OCI-LY1 (cell line): ENCODE measurements around the gene PCBP2.
"Not testable (repeated sequence)": the region's sequence is repeated elsewhere in the genome, so short reads cannot be mapped to it uniquely, and the experiment has no call there.

Experiments
- H2AFZ ChIP-seq: fragments of 200-600 bp; sonication (generic), shearing (Covaris generic); 2 replicates; pipeline ENCODE4 v1.6.0; 2014; ENCODE audit warnings: antibody characterized with exemption, mild to moderate bottlenecking, low read length
- H3F3A ChIP-seq: fragments of 200-600 bp; sonication (generic), shearing (Covaris generic); 2 replicates; pipeline ENCODE4 v1.6.0; 2014; ENCODE audit warnings: mild to moderate bottlenecking, antibody characterized with exemption, low read length, moderate library complexity; ENCODE audit not compliant: insufficient read depth
- H3K27ac ChIP-seq: fragments of 200-600 bp; sonication (generic); 2 replicates; pipeline ENCODE4 v1.5.1; 2014; ENCODE audit warnings: low read length, mixed run types, mild to moderate bottlenecking, low read depth; ENCODE audit not compliant: poor library complexity, severe bottlenecking
- H3K27me3 ChIP-seq: fragments of 200-600 bp; sonication (generic); 2 replicates; pipeline ENCODE4 v1.6.0; 2014; ENCODE audit warnings: antibody characterized with exemption, mild to moderate bottlenecking, low read length, moderate library complexity; ENCODE audit not compliant: insufficient read depth
- H3K36me3 ChIP-seq: fragments of 200-600 bp; sonication (generic); 2 replicates; pipeline ENCODE4 v1.6.1; 2014; ENCODE audit warnings: mild to moderate bottlenecking, antibody characterized with exemption, low read length, moderate library complexity, mixed read lengths; ENCODE audit not compliant: insufficient read depth
- H3K4me1 ChIP-seq: fragments of 200-600 bp; sonication (generic); 2 replicates; pipeline ENCODE4 v1.5.1; 2014; ENCODE audit warnings: mild to moderate bottlenecking, low read length, moderate library complexity; ENCODE audit not compliant: insufficient read depth, severe bottlenecking
- H3K4me2 ChIP-seq: fragments of 200-600 bp; sonication (generic), shearing (Covaris generic); 2 replicates; pipeline ENCODE4 v1.6.1; 2014; ENCODE audit warnings: low read length
- H3K4me3 ChIP-seq: fragments of 200-600 bp; sonication (generic); 2 replicates; pipeline ENCODE4 v1.5.1; 2014; ENCODE audit warnings: low read length, low read depth, mild to moderate bottlenecking, mixed read lengths; ENCODE audit not compliant: poor library complexity, severe bottlenecking
- H3K79me2 ChIP-seq: fragments of 200-600 bp; shearing (Covaris generic); 2 replicates; pipeline ENCODE4 v1.6.1; 2016; ENCODE audit warnings: mixed run types, low read length, mixed read lengths; ENCODE audit not compliant: insufficient read depth
- H3K9ac ChIP-seq: fragments of 200-600 bp; sonication (generic), shearing (Covaris generic); 2 replicates; pipeline ENCODE4 v1.6.1; 2014; ENCODE audit warnings: mild to moderate bottlenecking, low read length, mixed read lengths
- H3K9me2 ChIP-seq: fragments of 200-600 bp; sonication (generic), shearing (Covaris generic); 2 replicates; pipeline ENCODE4 v1.6.1; 2014; ENCODE audit warnings: low read depth, mild to moderate bottlenecking, low read length, mixed read lengths
- H3K9me3 ChIP-seq: fragments of 200-600 bp; shearing (Covaris generic); 2 replicates; pipeline ENCODE4 v1.6.1; 2014; ENCODE audit warnings: low read length, mixed read lengths
- H4K20me1 ChIP-seq: fragments of 200-600 bp; sonication (generic), shearing (Covaris generic); 2 replicates; pipeline ENCODE4 v1.6.0; 2016; ENCODE audit warnings: mild to moderate bottlenecking, low read length; ENCODE audit not compliant: insufficient read depth
- EZH2 ChIP-seq: fragments of 200-600 bp; sonication (generic), shearing (Covaris generic); IDR thresholded peaks from 2 replicates; pipeline ENCODE4 v1.8.0; 2017; ENCODE audit warnings: borderline replicate concordance, mixed run types, mild to moderate bottlenecking, antibody characterized with exemption, low read length, moderate library complexity, mixed read lengths
- TF ChIP-seq, protein P1 (sequence below): fragments of 200-600 bp; sonication (generic), shearing (Covaris generic); IDR thresholded peaks from 2 replicates; pipeline ENCODE4 v1.5.1; 2017; ENCODE audit warnings: mild to moderate bottlenecking, antibody characterized with exemption, low read length, moderate library complexity, mixed read lengths

PCBP2 gene

DNA sequence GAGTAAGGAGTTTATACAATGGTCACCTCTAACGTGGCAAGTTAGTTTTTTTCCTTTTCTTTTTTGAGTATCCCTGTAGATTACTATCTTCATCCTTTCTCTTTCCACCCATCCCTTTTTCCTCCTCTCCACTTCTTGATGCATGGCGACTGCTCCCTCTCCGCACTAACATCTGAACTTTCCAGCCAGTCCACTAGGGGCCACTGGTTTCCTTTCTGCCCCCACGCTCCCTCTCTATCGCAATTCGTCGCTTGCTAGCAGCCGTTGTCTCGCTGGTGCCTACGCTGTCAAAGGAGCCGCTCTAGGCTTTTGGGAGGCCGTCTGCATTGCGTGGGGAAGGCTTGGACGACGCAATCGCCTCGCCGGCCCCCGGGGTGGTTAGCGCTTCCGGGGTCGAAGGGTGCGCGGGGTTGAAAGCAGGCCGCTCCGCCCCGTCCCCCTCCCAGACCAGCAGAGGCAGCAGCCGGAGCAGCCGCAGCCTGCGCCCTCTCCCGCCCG is at the start of gene PCBP2:
Gene PCBP2 (plus strand): TSS at position 442 of the 498 bp plus-strand sequence. CDS start 2,699 bp downstream, outside the sequence.
- no peaks in the 10 kb centered on the region for H3K9me2 ChIP-seq
- peak within 1 kb of the TSS; percentile 62; the same call in 1 of the 2 replicates for H2AFZ ChIP-seq
- H3K9me3 ChIP-seq, result no peaks in the 10 kb centered on the region
- peaks cover 34% of the 10 kb centered on the region for H3K4me1 ChIP-seq
- peak within 1 kb of the TSS; percentile 99 for H3K4me3 ChIP-seq
- H3F3A ChIP-seq, result no peaks in the 10 kb centered on the region
- peaks cover 62% of the 10 kb centered on the region for H3K36me3 ChIP-seq
- H3K9ac ChIP-seq, result peak within 1 kb of the TSS; percentile 100
- H3K27me3 ChIP-seq, result no peaks in the 10 kb centered on the region
- H4K20me1 ChIP-seq, result peaks cover 19% of the 10 kb centered on the region
- no peak for TF ChIP-seq EZH2
- TF ChIP-seq, protein P1, sequence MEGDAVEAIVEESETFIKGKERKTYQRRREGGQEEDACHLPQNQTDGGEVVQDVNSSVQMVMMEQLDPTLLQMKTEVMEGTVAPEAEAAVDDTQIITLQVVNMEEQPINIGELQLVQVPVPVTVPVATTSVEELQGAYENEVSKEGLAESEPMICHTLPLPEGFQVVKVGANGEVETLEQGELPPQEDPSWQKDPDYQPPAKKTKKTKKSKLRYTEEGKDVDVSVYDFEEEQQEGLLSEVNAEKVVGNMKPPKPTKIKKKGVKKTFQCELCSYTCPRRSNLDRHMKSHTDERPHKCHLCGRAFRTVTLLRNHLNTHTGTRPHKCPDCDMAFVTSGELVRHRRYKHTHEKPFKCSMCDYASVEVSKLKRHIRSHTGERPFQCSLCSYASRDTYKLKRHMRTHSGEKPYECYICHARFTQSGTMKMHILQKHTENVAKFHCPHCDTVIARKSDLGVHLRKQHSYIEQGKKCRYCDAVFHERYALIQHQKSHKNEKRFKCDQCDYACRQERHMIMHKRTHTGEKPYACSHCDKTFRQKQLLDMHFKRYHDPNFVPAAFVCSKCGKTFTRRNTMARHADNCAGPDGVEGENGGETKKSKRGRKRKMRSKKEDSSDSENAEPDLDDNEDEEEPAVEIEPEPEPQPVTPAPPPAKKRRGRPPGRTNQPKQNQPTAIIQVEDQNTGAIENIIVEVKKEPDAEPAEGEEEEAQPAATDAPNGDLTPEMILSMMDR, result peak; percentile 97
- peak within 1 kb of the TSS; percentile 88 for H3K27ac ChIP-seq
- peaks cover 38% of the 10 kb centered on the region for H3K79me2 ChIP-seq
- H3K4me2 ChIP-seq, result peak within 1 kb of the TSS; percentile 99

DNA sequence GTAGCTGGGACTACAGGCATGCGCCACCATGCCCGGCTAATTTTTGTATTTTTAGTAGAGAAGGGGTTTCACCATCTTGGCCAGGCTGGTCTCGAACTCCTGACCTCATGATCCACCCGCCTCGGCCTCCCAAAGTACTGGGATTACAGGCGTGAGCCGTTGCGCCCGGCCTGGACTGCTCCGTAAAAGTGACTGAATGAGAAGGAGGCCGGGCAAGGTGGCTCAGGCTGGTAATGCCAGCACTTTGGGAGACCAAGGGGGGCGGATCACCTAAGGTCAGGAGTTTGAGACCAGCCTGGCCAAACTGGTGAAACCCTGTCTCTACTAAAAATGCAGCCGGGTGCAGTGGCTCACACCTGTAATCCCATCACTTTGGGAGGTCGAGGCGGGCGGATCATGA is 49.6 kb upstream of the PCBP2 start:
- H3K27ac ChIP-seq, H3K4me2 ChIP-seq, H3K9me2 ChIP-seq, H3K27me3 ChIP-seq, H3K9ac ChIP-seq, H3K9me3 ChIP-seq, H3K4me3 ChIP-seq, H4K20me1 ChIP-seq, H3K4me1 ChIP-seq, H3F3A ChIP-seq, H2AFZ ChIP-seq: not testable (repeated sequence)
- Histone ChIP-seq H3K79me2 (peaks cover 22% of the 10 kb centered on the region), H3K36me3 (peaks cover 27% of the 10 kb centered on the region)

DNA sequence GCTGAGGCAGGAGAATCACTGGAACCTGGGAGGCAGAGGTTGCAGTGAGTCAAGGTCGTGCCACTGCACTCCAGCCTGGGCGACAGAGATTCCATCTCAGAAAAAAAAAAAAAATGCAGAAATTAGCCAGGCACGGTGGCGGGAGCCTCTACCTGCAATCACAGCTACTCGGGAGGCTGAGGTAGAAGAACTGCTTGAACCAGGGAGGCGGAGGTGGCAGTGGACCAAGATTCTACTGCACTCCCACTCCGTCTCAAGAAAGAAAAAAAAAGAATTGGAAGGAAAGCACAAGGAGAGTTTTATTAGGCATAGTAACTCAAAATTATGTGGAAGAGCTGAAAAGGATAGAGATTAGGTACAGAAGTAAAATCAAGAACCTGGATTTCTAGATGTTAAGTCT is 49.0 kb upstream of the PCBP2 start:
- H3K9me2 ChIP-seq, result no peaks in the 10 kb centered on the region
- H3K9me3 ChIP-seq, result no peaks in the 10 kb centered on the region
- H3K4me3 ChIP-seq, result no peak overlapping the region
- H4K20me1 ChIP-seq, result no peaks in the 10 kb centered on the region
- H2AFZ ChIP-seq, result no peak overlapping the region
- no peaks in the 10 kb centered on the region for H3F3A ChIP-seq
- no peak for TF ChIP-seq EZH2
- TF ChIP-seq, protein P1, result no peak
- H3K4me2 ChIP-seq, result no peak overlapping the region
- H3K27me3 ChIP-seq, result no peaks in the 10 kb centered on the region
- H3K4me1 ChIP-seq, result no peaks in the 10 kb centered on the region
- no peak overlapping the region for H3K9ac ChIP-seq
- H3K27ac ChIP-seq, result no peak overlapping the region
- peaks cover 28% of the 10 kb centered on the region for H3K36me3 ChIP-seq
- H3K79me2 ChIP-seq, result peaks cover 18% of the 10 kb centered on the region

DNA sequence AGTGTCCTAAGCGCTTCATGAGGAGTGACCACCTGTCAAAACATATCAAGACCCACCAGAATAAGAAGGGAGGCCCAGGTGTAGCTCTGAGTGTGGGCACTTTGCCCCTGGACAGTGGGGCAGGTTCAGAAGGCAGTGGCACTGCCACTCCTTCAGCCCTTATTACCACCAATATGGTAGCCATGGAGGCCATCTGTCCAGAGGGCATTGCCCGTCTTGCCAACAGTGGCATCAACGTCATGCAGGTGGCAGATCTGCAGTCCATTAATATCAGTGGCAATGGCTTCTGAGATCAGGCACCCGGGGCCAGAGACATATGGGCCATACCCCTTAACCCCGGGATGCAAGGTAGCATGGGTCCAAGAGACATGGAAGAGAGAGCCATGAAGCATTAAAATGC is 41.0 kb upstream of the PCBP2 start:
- Histone ChIP-seq H3K4me3 (no peak overlapping the region), H3K27me3 (no peaks in the 10 kb centered on the region), H3K9ac (no peak overlapping the region), H3K9me3 (no peaks in the 10 kb centered on the region), H3F3A (no peaks in the 10 kb centered on the region), H2AFZ (no peak overlapping the region), H3K4me2 (no peak overlapping the region), H3K27ac (no peak overlapping the region), H3K4me1 (peaks cover 5% of the 10 kb centered on the region), H3K36me3 (peaks cover 69% of the 10 kb centered on the region), H4K20me1 (no peaks in the 10 kb centered on the region), H3K79me2 (no peaks in the 10 kb centered on the region), H3K9me2 (no peaks in the 10 kb centered on the region)
- TF ChIP-seq, protein P1, result no peak
- no peak for TF ChIP-seq EZH2
